Erythroblast (primary cell): Measurements from ENCODE around the gene DNAAF1.
"Not testable (repeated sequence)": the region's sequence is repeated elsewhere in the genome, so short reads cannot be mapped to it uniquely, and the experiment has no call there.

Experiments used
- DNase-seq, 2 experiments: peaks; one replicate each; lab custom pipeline; 2025; lab: John Stamatoyannopoulos, UW
- GATA1 ChIP-seq: IDR thresholded peaks from 2 replicates; pipeline ENCODE4 v1.6.1; 2011; ENCODE audit warnings: low read depth, mild to moderate bottlenecking, control low read depth, low read length, moderate library complexity
- POLR2A ChIP-seq: IDR thresholded peaks from 2 replicates; pipeline ENCODE4 v1.6.1; 2011; ENCODE audit warnings: mild to moderate bottlenecking, low read length

Gene DNAAF1

GRCh38 chr16:84144859-84145639 is at the start of gene DNAAF1, which contains the start of gene HSDL1:
TSS of gene DNAAF1 (plus strand) at chr16:84145308. CDS start at chr16:84145441, 133 bp downstream.
TSS of gene HSDL1 (minus strand) at chr16:84145177. CDS start at chr16:84131321, 13,856 bp downstream.
- no peak for TF ChIP-seq GATA1
- peak; percentile 21 for TF ChIP-seq POLR2A
- DNase-seq, result peak; percentile 91 to 97

- TF ChIP-seq GATA1 (no peak), POLR2A (no peak)
- DNase-seq, result no peak
Measured at GRCh38 chr16:84095466-84095865, 49.6 kb upstream of the DNAAF1 start.

GRCh38 chr16:84096447-84097005 is 48.6 kb upstream of the DNAAF1 start:
- DNase-seq, result no peak
- TF ChIP-seq POLR2A, result no peak
- no peak for TF ChIP-seq GATA1

GRCh38 chr16:84098939-84099338 is 46.2 kb upstream of the DNAAF1 start:
- DNase-seq, result no peak
- no peak for TF ChIP-seq POLR2A
- TF ChIP-seq GATA1, result no peak

- DNase-seq, result no peak
- no peak for TF ChIP-seq POLR2A
- TF ChIP-seq GATA1, result no peak
Measured at GRCh38 chr16:84103678-84104077, 41.4 kb upstream of the DNAAF1 start.

GRCh38 chr16:84104231-84104630 is 40.9 kb upstream of the DNAAF1 start:
- DNase-seq, result no peak
- TF ChIP-seq POLR2A (no peak), GATA1 (no peak)

- DNase-seq, result no peak
- TF ChIP-seq GATA1, result no peak
- no peak for TF ChIP-seq POLR2A
Measured at GRCh38 chr16:84105301-84105815, 39.8 kb upstream of the DNAAF1 start.

- DNase-seq, result no peak
- TF ChIP-seq POLR2A, result no peak
- TF ChIP-seq GATA1, result no peak
Measured at GRCh38 chr16:84105948-84106740, 39.0 kb upstream of the DNAAF1 start.

- DNase-seq, result no peak
- TF ChIP-seq POLR2A (no peak), GATA1 (no peak)
Measured at GRCh38 chr16:84107921-84108320, 37.2 kb upstream of the DNAAF1 start.

- DNase-seq, result no peak
- no peak for TF ChIP-seq GATA1
- TF ChIP-seq POLR2A, result no peak
Measured at GRCh38 chr16:84109598-84110335, 35.3 kb upstream of the DNAAF1 start.

- TF ChIP-seq POLR2A (no peak), GATA1 (no peak)
- no peak for DNase-seq
Measured at GRCh38 chr16:84110527-84110926, 34.6 kb upstream of the DNAAF1 start.

- TF ChIP-seq GATA1, result no peak
- no peak for TF ChIP-seq POLR2A
- DNase-seq, result no peak
Measured at GRCh38 chr16:84111525-84111924, 33.6 kb upstream of the DNAAF1 start.

GRCh38 chr16:84111949-84112348 is 33.2 kb upstream of the DNAAF1 start:
- DNase-seq, result not testable (repeated sequence)

GRCh38 chr16:84115919-84116719 is 29.0 kb upstream of the DNAAF1 start:
- TF ChIP-seq POLR2A, result no peak
- TF ChIP-seq GATA1, result no peak
- DNase-seq, result peak; percentile 86 to 87
